Neural progenitor cell (in vitro differentiated cells): Measurements from ENCODE around the gene RSAD2. TPM values are rescaled to one million over a fixed set of nuclear protein-coding genes. Genes with fewer than 3 reads are reported as not detected.
A peak's percentile ranks its signal among the peaks of the same experiment; 100 is the strongest.

Experiments
- DNase-seq: peaks from one replicate; pipeline ENCODE4 v3.0.0-alpha.2; 2016; ENCODE audit warnings: low spot score
- H2AFZ ChIP-seq: fragments of 200-600 bp; sonication (generic); replicated peaks from 2 replicates; pipeline ENCODE4 v1.6.1; 2016; ENCODE audit warnings: antibody characterized with exemption
- H3F3A ChIP-seq: fragments of 200-600 bp; sonication (generic); 2 replicates; pipeline ENCODE4 v1.6.1; 2016; ENCODE audit warnings: antibody characterized with exemption, low read depth
- H3K27ac ChIP-seq: fragments of 200-600 bp; sonication (generic); 2 replicates; pipeline ENCODE4 v1.5.1; 2016; ENCODE audit warnings: mild to moderate bottlenecking
- H3K27me3 ChIP-seq: fragments of 200-600 bp; sonication (generic); 2 replicates; pipeline ENCODE4 v1.6.1; 2016; ENCODE audit warnings: mild to moderate bottlenecking, moderate library complexity
- H3K36me3 ChIP-seq: fragments of 200-600 bp; sonication (generic); 2 replicates; pipeline ENCODE4 v1.5.1; 2016
- H3K4me1 ChIP-seq: fragments of 200-600 bp; sonication (generic); 2 replicates; pipeline ENCODE4 v1.6.1; 2016; ENCODE audit warnings: mixed run types
- H3K4me2 ChIP-seq: fragments of 200-600 bp; sonication (generic); 2 replicates; pipeline ENCODE4 v1.6.1; 2016
- H3K4me3 ChIP-seq: fragments of 200-600 bp; sonication (generic); 2 replicates; pipeline ENCODE4 v1.5.1; 2016
- H3K79me2 ChIP-seq: fragments of 200-600 bp; sonication (generic); 2 replicates; pipeline ENCODE4 v1.6.1; 2016; ENCODE audit warnings: low read depth
- H3K9ac ChIP-seq: fragments of 200-600 bp; sonication (generic); 2 replicates; pipeline ENCODE4 v1.6.1; 2016
- H3K9me3 ChIP-seq: fragments of 200-600 bp; sonication (generic); 2 replicates; pipeline ENCODE4 v1.5.1; 2016; ENCODE audit warnings: low read depth
- H4K20me1 ChIP-seq: fragments of 200-600 bp; sonication (generic); 2 replicates; pipeline ENCODE4 v1.6.1; 2016; ENCODE audit warnings: low read depth
- H3K27ac Mint-ChIP-seq: 3 replicates; pipeline ENCODE4 v1.8.0; 2021; ENCODE audit warnings: mixed read lengths
- H3K27me3 Mint-ChIP-seq: 2 replicates; pipeline ENCODE4 v1.8.0; 2022; ENCODE audit warnings: low read depth, mild to moderate bottlenecking, inconsistent platforms, moderate library complexity, mixed read lengths; ENCODE audit not compliant: insufficient read depth
- H3K36me3 Mint-ChIP-seq: 3 replicates; pipeline ENCODE4 v1.8.0; 2021; ENCODE audit warnings: mixed read lengths
- H3K4me1 Mint-ChIP-seq: 3 replicates; pipeline ENCODE4 v1.8.0; 2021; ENCODE audit warnings: mixed read lengths
- H3K4me3 Mint-ChIP-seq: 3 replicates; pipeline ENCODE4 v1.8.0; 2021; ENCODE audit warnings: mild to moderate bottlenecking, moderate library complexity, mixed read lengths
- H3K9me3 Mint-ChIP-seq: 3 replicates; pipeline ENCODE4 v1.8.0; 2020; ENCODE audit warnings: mixed read lengths
- CTCF ChIP-seq: fragments of 200-600 bp; sonication (generic); IDR thresholded peaks from 2 replicates; pipeline ENCODE4 v1.5.1; 2017; ENCODE audit warnings: antibody characterized with exemption, mild to moderate bottlenecking
- EZH2 ChIP-seq: fragments of 200-600 bp; sonication (generic); IDR thresholded peaks from 2 replicates; pipeline ENCODE4 v1.6.1; 2017; ENCODE audit warnings: antibody characterized with exemption, mild to moderate bottlenecking, moderate library complexity
- EZH2phosphoT487 ChIP-seq: fragments of 200-600 bp; sonication (generic); IDR thresholded peaks from 2 replicates; pipeline ENCODE4 v1.6.1; 2017; ENCODE audit warnings: antibody characterized with exemption
- total RNA-seq: library from RNA; depleted of rRNA; stranded (reverse); fragments of >200 nt; gene quantifications from 2 replicates; pipeline ENCODE4 v1.2.3, GENCODE V29; 2015; ENCODE audit warnings: low replicate concordance

The RSAD2 gene
- total RNA-seq: not detected in 2 replicates

GRCh38 chr2:6877402-6878304 is at the start of gene RSAD2:
Gene RSAD2 (plus strand): TSS chr2:6877777. CDS start chr2:6877801, 24 bp downstream.
- peaks cover 2% of the 10 kb centered on the region for H3K27me3 Mint-ChIP-seq
- H2AFZ ChIP-seq: no peak within 1 kb of the TSS
- H3K9me3 ChIP-seq: peaks cover 9% of the 10 kb centered on the region
- H3K4me3 Mint-ChIP-seq: no peak within 1 kb of the TSS
- no peaks in the 10 kb centered on the region for H3K79me2 ChIP-seq
- no peak within 1 kb of the TSS for H3K4me3 ChIP-seq
- no peak within 1 kb of the TSS for H3K27ac ChIP-seq
- H3K4me2 ChIP-seq: no peak within 1 kb of the TSS
- H3K9me3 Mint-ChIP-seq: peaks cover 14% of the 10 kb centered on the region
- no peak within 1 kb of the TSS for H3K27ac Mint-ChIP-seq
- no peaks in the 10 kb centered on the region for H3F3A ChIP-seq
- H4K20me1 ChIP-seq: no peaks in the 10 kb centered on the region
- H3K27me3 ChIP-seq: no peaks in the 10 kb centered on the region
- H3K4me1 Mint-ChIP-seq: no peaks in the 10 kb centered on the region
- no peaks in the 10 kb centered on the region for H3K36me3 Mint-ChIP-seq
- H3K36me3 ChIP-seq: no peaks in the 10 kb centered on the region
- TF ChIP-seq CTCF (no peak), EZH2phosphoT487 (no peak), EZH2 (no peak)
- no peaks in the 10 kb centered on the region for H3K4me1 ChIP-seq
- H3K9ac ChIP-seq: no peak within 1 kb of the TSS
- DNase-seq: no peak

GRCh38 chr2:6828299-6828584 is 49.3 kb upstream of the RSAD2 start:
- Mint-ChIP-seq H3K9me3 (peaks cover 27% of the 10 kb centered on the region), H3K4me3 (no peak overlapping the region), H3K27me3 (no peaks in the 10 kb centered on the region), H3K36me3 (no peaks in the 10 kb centered on the region), H3K4me1 (peaks cover 9% of the 10 kb centered on the region), H3K27ac (peak overlapping the region; percentile 47)
- Histone ChIP-seq H3K4me3 (no peak overlapping the region), H4K20me1 (no peaks in the 10 kb centered on the region), H3K27ac (no peak overlapping the region), H3K4me2 (no peak overlapping the region), H3K4me1 (peaks cover 5% of the 10 kb centered on the region), H3K27me3 (no peaks in the 10 kb centered on the region), H2AFZ (peak overlapping the region; percentile 75), H3F3A (no peaks in the 10 kb centered on the region), H3K79me2 (no peaks in the 10 kb centered on the region), H3K36me3 (no peaks in the 10 kb centered on the region), H3K9ac (no peak overlapping the region), H3K9me3 (no peaks in the 10 kb centered on the region)
- TF ChIP-seq CTCF (peak; percentile 68), EZH2phosphoT487 (no peak)
- peak; percentile 62 for DNase-seq

- Histone ChIP-seq H3K9ac (no peak overlapping the region), H3K27me3 (no peaks in the 10 kb centered on the region), H3K4me1 (peaks cover 5% of the 10 kb centered on the region), H3K27ac (no peak overlapping the region), H3K4me3 (no peak overlapping the region), H3K79me2 (no peaks in the 10 kb centered on the region), H3K4me2 (no peak overlapping the region), H3K9me3 (no peaks in the 10 kb centered on the region), H3K36me3 (no peaks in the 10 kb centered on the region), H4K20me1 (no peaks in the 10 kb centered on the region), H2AFZ (no peak overlapping the region), H3F3A (no peaks in the 10 kb centered on the region)
- H3K4me1 Mint-ChIP-seq: peaks cover 9% of the 10 kb centered on the region
- H3K4me3 Mint-ChIP-seq: no peak overlapping the region
- no peak for DNase-seq
- peaks cover 36% of the 10 kb centered on the region for H3K9me3 Mint-ChIP-seq
- no peaks in the 10 kb centered on the region for H3K27me3 Mint-ChIP-seq
- no peaks in the 10 kb centered on the region for H3K36me3 Mint-ChIP-seq
- no peak for TF ChIP-seq EZH2phosphoT487
- no peak overlapping the region for H3K27ac Mint-ChIP-seq
Observed at GRCh38 chr2:6831229-6831628, 46.3 kb upstream of the RSAD2 start.

GRCh38 chr2:6832596-6833299 is 44.8 kb upstream of the RSAD2 start:
- Mint-ChIP-seq H3K27me3 (no peaks in the 10 kb centered on the region), H3K36me3 (no peaks in the 10 kb centered on the region), H3K4me3 (no peak overlapping the region), H3K9me3 (peaks cover 36% of the 10 kb centered on the region), H3K4me1 (peaks cover 6% of the 10 kb centered on the region), H3K27ac (no peak overlapping the region)
- Histone ChIP-seq H3K27me3 (no peaks in the 10 kb centered on the region), H3K4me2 (no peak overlapping the region), H3K9ac (no peak overlapping the region), H3K27ac (no peak overlapping the region), H4K20me1 (no peaks in the 10 kb centered on the region), H3K79me2 (no peaks in the 10 kb centered on the region), H3K4me3 (no peak overlapping the region), H3K36me3 (no peaks in the 10 kb centered on the region), H2AFZ (no peak overlapping the region), H3F3A (no peaks in the 10 kb centered on the region), H3K4me1 (peaks cover 4% of the 10 kb centered on the region), H3K9me3 (no peaks in the 10 kb centered on the region)
- TF ChIP-seq EZH2phosphoT487 (no peak), EZH2 (no peak), CTCF (no peak)
- DNase-seq: no peak
